Suprapubic skin (tissue), 4 donors: ENCODE results near the gene SNRK. TPM values are rescaled to one million over a fixed set of nuclear protein-coding genes. Genes with fewer than 3 reads are reported as not detected.

Experiments used
- DNase-seq, 2 donors: peaks; one replicate each; pipeline ENCODE4 v3.0.0-alpha.2; 2019; ENCODE audit warnings: low spot score in 2 of 2
- H3K27ac ChIP-seq: fragments of 200-600 bp; sonication (generic); one replicate; pipeline ENCODE4 v1.5.1; 2019
- H3K27me3 ChIP-seq: fragments of 200-600 bp; sonication (generic); one replicate; pipeline ENCODE4 v1.5.1; 2019
- H3K36me3 ChIP-seq: fragments of 200-600 bp; sonication (generic); one replicate; pipeline ENCODE4 v1.5.1; 2019
- H3K4me1 ChIP-seq: fragments of 200-600 bp; sonication (generic); one replicate; pipeline ENCODE4 v1.5.1; 2019
- H3K4me3 ChIP-seq: fragments of 200-600 bp; sonication (generic); one replicate; pipeline ENCODE4 v1.5.1; 2019; ENCODE audit warnings: mild to moderate bottlenecking
- H3K9me3 ChIP-seq: fragments of 200-600 bp; sonication (generic); one replicate; pipeline ENCODE4 v1.5.1; 2019
- EP300 ChIP-seq: sonication (generic); formaldehyde crosslinking; IDR thresholded peaks from one replicate; pipeline ENCODE4 v1.6.1; 2017; ENCODE audit warnings: antibody characterized with exemption
- POLR2A ChIP-seq, 2 donors: fragments of 450-650 bp; IDR thresholded peaks; one replicate each; pipeline ENCODE4 v1.6.1; 2017; ENCODE audit warnings: antibody characterized with exemption in 2 of 2, mild to moderate bottlenecking in 2 of 2, moderate library complexity in 2 of 2
- POLR2AphosphoS5 ChIP-seq, 3 donors: sonication (generic); formaldehyde crosslinking; IDR thresholded peaks; one replicate each; pipeline ENCODE4 v1.6.1; 2017; ENCODE audit warnings: antibody characterized with exemption in 3 of 3
- WGBS: methylation state at CpG from one replicate; pipeline ENCODE4 v1.1.5; 2018; 5-methylcytosine and 5-hydroxymethylcytosine counted together
- total RNA-seq, 4 donors: library from RNA; depleted of rRNA; stranded (reverse); fragments of >200 nt; gene quantifications; one replicate each; pipeline ENCODE4 v1.1.0, GENCODE V29; 2016
- TF ChIP-seq, protein P1 (sequence below), 2 donors: fragments of 200-600 bp in 1 of 2; fragments of 450-650 bp in 1 of 2; sonication (generic) in 1 of 2; IDR thresholded peaks; one replicate each; pipeline ENCODE4 v1.5.1; 2016 to 2019; ENCODE audit warnings: antibody characterized with exemption in 2 of 2, mild to moderate bottlenecking in 1 of 2, moderate library complexity in 1 of 2

SNRK gene
- total RNA-seq, 4 donors from 2014 or later, result 107 to 213 (median 177) TPM

DNA sequence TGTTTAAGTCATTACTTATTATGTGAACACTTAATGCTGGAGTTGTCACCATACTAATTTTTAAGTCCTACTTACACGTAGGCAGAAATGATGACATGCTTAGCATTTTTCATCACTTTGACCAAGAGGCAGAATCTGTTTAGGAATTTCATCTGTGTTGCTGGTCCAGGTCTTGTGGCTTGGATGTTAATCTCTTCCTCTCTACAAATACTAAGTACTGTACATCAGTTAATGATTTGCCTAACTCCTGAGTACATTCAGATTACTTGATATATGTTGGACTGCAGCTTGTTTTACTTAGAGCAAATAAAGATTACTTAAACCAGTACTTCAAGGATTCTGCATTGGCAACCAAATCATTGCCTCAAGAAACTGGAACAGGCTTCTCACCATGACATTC is 8.6 kb downstream of the SNRK start:
- no peak for DNase-seq
- H3K27ac ChIP-seq, result no peak overlapping the region
- no peak overlapping the region for H3K4me3 ChIP-seq
- WGBS, result 59% methylated on average over 1 of the region's 1 CpG
- H3K9me3 ChIP-seq, result no peaks in the 10 kb centered on the region
- no peaks in the 10 kb centered on the region for H3K36me3 ChIP-seq
- H3K27me3 ChIP-seq, result no peaks in the 10 kb centered on the region
- H3K4me1 ChIP-seq, result peaks cover 91% of the 10 kb centered on the region
- TF ChIP-seq POLR2A (IDR thresholded peaks at IDR 0.05), result no peak
- TF ChIP-seq EP300, result no peak
- TF ChIP-seq, protein P1, sequence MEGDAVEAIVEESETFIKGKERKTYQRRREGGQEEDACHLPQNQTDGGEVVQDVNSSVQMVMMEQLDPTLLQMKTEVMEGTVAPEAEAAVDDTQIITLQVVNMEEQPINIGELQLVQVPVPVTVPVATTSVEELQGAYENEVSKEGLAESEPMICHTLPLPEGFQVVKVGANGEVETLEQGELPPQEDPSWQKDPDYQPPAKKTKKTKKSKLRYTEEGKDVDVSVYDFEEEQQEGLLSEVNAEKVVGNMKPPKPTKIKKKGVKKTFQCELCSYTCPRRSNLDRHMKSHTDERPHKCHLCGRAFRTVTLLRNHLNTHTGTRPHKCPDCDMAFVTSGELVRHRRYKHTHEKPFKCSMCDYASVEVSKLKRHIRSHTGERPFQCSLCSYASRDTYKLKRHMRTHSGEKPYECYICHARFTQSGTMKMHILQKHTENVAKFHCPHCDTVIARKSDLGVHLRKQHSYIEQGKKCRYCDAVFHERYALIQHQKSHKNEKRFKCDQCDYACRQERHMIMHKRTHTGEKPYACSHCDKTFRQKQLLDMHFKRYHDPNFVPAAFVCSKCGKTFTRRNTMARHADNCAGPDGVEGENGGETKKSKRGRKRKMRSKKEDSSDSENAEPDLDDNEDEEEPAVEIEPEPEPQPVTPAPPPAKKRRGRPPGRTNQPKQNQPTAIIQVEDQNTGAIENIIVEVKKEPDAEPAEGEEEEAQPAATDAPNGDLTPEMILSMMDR (IDR thresholded peaks at IDR 0.05), result no peak
- TF ChIP-seq POLR2AphosphoS5 (IDR thresholded peaks at IDR 0.05), result no peak

- Histone ChIP-seq H3K27ac (no peak overlapping the region), H3K4me1 (peaks cover 76% of the 10 kb centered on the region), H3K4me3 (no peak overlapping the region), H3K9me3 (no peaks in the 10 kb centered on the region), H3K36me3 (no peaks in the 10 kb centered on the region), H3K27me3 (no peaks in the 10 kb centered on the region)
- no peak for DNase-seq
- 0% methylated on average over 1 of the region's 1 CpG for WGBS
- TF ChIP-seq, protein P1 (IDR thresholded peaks at IDR 0.05), result no peak
- no peak for TF ChIP-seq POLR2AphosphoS5 (IDR thresholded peaks at IDR 0.05)
- no peak for TF ChIP-seq EP300
- no peak for TF ChIP-seq POLR2A (IDR thresholded peaks at IDR 0.05)
Observed at GRCh38 chr3:43296565-43296964, 10.2 kb downstream of the SNRK start.

DNA sequence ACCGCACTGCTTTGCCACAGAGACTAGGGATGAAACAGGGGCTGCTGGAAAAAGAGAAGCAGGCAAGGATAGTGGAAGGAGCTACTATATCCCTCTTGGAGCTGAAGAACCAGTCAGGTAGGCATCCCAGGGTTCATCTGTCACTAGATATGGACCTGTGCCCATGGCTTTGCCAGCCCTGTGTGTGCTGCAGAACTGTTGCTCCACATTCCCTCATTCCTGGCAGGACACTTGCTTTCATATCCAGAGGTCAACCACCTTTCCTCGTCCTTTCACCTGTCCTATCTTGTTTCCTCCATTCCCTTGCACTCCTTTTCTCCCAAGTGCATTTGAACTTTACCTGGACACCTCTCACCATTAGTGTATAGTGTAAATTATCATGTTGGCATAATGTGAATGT is 12.0 kb downstream of the SNRK start:
- H3K36me3 ChIP-seq, result peaks cover 3% of the 10 kb centered on the region
- H3K9me3 ChIP-seq, result no peaks in the 10 kb centered on the region
- no peak for TF ChIP-seq POLR2AphosphoS5 (IDR thresholded peaks at IDR 0.05)
- no peak for TF ChIP-seq EP300
- TF ChIP-seq, protein P1 (IDR thresholded peaks at IDR 0.05), result no peak
- TF ChIP-seq POLR2A (IDR thresholded peaks at IDR 0.05), result no peak
- no peaks in the 10 kb centered on the region for H3K27me3 ChIP-seq
- WGBS, result 64% methylated on average over 2 of the region's 2 CpGs
- H3K27ac ChIP-seq, result no peak overlapping the region
- no peak for DNase-seq
- peaks cover 60% of the 10 kb centered on the region for H3K4me1 ChIP-seq
- H3K4me3 ChIP-seq, result no peak overlapping the region

GRCh38 chr3:43298761-43299160 is 12.4 kb downstream of the SNRK start:
- H3K27ac ChIP-seq, result no peak overlapping the region
- TF ChIP-seq EP300 (no peak), POLR2A (IDR thresholded peaks at IDR 0.05) (no peak), POLR2AphosphoS5 (IDR thresholded peaks at IDR 0.05) (no peak)
- TF ChIP-seq, protein P1 (IDR thresholded peaks at IDR 0.05), result no peak

DNA sequence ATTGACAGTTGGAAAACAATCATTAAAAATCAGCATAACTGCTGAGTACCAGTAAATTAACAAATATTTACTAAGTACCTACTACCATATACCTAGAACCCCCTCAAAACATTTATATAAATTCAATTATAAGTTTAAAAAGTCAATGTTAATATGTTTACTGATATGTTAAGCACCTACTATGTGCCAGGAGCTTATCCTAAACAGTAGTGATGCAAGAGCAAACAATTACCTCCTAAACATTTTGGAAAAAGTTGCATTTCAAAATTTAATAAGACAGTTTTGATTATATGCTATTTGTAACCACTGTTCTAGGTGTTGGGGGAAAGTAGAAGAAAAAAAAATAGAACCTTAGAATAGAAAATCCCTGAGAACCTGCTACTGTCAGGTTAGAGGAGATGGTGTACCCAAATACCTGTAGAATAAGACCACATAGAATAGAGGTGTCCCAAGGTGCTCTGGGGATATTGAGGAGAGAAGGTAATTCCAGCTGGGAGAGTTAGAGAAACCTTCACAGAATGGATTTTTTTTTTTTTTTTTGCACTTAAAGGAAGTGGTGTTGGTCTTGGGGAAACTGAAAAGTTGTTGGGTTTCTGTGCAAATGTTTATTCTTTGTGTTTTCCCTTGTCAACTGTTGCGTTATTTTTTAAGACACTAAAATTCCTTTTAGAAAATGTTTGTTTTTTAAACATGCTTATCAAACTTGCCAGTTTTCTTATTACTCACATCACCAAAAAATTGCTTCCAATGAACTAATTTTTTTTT is 16.0 kb downstream of the SNRK start:
- 68% methylated on average over 1 of the region's 1 CpG for WGBS
- Histone ChIP-seq H3K36me3 (peaks cover 26% of the 10 kb centered on the region), H3K4me1 (peaks cover 21% of the 10 kb centered on the region), H3K4me3 (no peak overlapping the region), H3K9me3 (no peaks in the 10 kb centered on the region), H3K27ac (no peak overlapping the region), H3K27me3 (no peaks in the 10 kb centered on the region)
- no peak for TF ChIP-seq POLR2A (IDR thresholded peaks at IDR 0.05)
- TF ChIP-seq POLR2AphosphoS5 (IDR thresholded peaks at IDR 0.05), result no peak
- TF ChIP-seq, protein P1 (IDR thresholded peaks at IDR 0.05), result no peak
- TF ChIP-seq EP300, result no peak
- DNase-seq, result no peak

More at GRCh38 chr3:43298761-43299160, 12.4 kb downstream of the SNRK start:
- 85% methylated on average over 3 of the region's 4 CpGs for WGBS
- Histone ChIP-seq H3K4me3 (no peak overlapping the region), H3K36me3 (peaks cover 8% of the 10 kb centered on the region), H3K9me3 (no peaks in the 10 kb centered on the region), H3K27me3 (no peaks in the 10 kb centered on the region), H3K4me1 (peaks cover 55% of the 10 kb centered on the region)
- no peak for DNase-seq
